ENCODE measurements around the gene ACSL4.
"Not testable (repeated sequence)": the region's sequence is repeated elsewhere in the genome, so short reads cannot be mapped to it uniquely, and the experiment has no call there.

The ACSL4 gene

DNA sequence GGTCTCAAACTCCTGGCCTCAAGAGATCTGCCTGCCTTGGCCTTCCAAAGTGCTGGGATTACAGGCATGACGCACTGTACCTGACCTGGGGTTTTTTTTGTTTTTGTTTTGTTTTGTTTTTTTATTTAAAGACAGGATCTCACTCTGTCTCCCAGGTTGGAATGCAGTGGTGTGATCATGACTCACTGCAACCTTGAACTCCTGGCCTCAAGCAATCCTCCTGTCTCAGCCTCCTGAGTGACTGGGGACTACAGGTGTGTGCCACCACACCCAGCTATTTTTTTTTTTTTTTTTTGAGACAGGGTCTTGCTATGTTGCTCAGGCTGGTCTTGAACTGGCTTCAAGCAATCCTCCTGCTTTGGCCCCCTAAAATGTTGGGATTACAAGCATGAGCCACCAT lies 8.1 kb downstream of the ACSL4 start:
- not testable (repeated sequence) for FAIRE-seq

DNA sequence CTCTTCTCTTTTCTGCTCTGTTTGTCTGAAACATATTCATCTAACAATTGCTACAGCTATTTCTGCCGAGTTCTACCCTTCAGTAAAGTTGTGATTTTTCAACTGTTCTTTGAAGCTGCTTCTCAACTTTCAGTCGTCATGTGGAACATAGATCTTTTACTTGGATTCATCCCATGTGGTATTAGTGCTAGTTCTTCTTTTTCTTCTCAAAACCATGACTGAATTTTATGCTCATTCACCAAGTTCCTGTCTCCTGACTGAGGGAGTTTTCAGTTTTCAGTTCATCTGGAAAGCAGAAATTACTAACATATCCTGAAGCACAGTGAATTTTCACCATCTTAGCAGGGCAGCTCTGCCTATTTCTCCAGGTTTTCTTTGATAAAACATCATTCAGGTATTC lies 12.1 kb downstream of the ACSL4 start:
- no peak for FAIRE-seq

DNA sequence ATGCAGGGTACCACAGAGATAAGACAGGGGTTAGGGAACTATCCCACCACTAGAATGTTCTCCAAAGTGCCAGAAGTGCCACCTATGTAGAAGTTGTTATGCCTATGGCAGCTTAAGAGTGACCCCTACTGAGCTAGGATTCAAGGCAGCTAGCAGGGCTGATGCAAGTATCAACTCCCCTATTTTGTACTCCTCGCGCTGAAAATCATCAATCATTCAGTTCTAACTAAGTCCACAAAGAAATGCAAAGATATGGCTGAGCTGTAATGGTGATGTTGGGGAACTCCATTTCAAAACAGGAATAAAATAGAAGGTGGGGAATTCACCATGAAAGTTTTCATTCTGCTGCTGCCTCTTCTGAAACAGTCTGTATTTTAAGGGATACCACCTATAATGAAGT lies 13.8 kb downstream of the ACSL4 start:
- no peak for FAIRE-seq

DNA sequence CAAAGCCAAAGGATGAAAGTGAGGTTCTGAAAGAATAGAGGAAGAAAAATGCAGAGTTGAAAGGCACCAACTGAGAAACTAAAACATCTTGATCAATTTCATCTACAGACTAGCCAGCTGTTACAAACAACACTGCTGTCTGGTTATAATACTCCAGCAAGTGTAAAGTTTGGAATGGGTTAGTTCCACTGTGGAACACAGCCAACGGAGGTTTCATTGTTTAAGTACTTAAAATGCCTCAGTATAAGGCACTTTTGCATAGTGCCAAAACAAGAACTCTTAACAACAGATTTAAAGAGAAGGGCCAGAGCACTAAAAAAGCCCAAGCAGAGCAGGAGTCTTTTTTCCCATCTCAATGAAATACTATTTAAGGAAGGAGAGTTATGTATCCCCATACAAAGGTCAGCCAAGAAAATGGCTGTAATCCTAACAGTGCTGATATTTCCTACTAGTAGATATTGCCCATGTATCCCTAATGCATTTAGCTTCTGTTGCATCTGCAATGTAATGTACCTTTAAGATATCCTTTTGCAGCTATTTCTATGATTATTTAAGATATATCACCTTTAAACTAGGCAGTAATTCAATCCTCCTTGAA lies 16.5 kb downstream of the ACSL4 start:
- no peak for FAIRE-seq

DNA sequence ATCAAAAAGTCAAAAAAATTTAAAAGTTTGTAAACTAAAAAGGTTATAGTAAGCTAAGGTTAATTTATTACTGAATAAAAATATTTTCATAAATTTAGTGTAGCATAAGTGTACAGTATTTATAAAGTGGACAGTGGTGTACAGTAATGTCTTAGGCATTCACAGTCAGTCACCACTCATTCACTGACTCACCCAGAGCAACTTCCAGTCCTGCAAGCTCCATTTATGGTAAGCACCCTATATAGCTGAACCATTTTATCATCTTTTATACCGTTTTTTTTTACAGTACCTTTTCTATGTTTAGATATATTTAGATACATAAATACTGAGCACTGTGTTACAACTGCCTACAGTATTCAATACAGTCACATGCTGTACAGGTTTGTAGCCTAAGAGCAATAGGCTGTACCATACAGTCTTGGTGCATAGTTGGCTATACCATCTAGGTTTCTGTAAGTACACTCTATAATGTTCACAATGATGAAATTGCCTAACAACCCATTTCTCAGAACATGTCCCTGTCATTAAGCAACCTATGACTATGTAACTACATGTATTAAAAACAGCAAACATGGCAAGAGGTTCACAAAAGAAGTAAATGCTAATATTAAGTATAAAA lies 18.6 kb downstream of the ACSL4 start:
- no peak for FAIRE-seq

DNA sequence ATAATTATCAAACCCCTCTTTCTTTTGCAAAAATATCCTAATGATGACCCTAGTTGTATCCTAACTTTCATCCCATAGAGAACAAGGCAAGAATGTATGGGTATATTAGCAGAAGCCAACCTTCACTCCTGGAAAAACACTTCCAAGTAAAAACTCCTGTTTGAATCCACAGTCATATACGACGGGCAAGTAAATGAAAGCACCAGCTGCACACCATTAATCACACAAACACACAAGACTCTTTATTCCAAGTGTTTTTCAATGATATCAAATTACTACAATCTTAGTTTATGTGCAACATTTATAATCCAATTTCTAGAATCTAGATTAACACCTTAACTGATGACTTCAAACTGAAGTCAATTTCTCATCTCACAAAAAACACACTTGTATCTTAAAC lies 22.9 kb downstream of the ACSL4 start:
- no peak for FAIRE-seq

DNA sequence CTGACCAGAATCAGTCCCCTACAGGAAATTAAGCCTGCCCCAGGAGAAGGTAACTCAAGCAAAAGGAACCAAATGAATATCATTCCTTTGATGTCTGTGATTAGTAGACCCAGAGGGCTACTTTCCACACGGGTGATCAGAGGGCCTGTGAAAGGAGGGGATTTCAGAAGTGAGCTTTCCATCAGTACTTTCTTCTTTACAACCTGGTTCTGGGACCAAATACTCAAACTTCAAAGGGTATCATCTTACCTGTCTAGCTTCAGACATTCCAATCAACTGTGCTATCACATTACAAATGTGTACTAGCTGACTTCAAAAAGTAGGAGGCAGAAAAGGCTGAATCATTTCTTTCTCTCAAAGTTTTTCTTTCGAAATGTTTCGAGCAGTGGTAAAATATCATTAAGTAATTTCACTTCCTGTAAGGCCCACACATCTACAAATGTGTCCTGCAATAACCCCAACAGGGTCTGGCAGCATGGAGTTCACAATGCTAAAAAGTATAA lies 23.9 kb downstream of the ACSL4 start:
- FAIRE-seq = no peak

DNA sequence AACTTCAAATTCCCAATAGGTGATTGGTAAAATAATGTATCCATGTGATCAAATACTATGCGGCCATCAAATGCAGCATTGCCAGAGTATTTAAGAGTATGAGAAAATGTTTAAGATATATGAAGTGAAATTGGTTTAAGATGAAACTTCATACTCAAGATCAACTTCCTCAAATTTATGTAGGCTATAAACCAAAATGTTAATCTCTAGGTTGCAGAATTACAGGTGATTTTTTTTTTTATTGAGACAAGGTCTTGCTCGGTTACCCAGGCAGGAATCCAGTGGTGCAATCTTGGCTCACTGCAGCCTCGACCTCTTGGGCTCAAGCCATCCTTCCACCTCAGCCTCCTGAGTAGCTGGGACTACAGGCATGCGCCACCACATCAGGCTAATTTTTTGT lies 25.3 kb downstream of the ACSL4 start:
- FAIRE-seq = no peak

DNA sequence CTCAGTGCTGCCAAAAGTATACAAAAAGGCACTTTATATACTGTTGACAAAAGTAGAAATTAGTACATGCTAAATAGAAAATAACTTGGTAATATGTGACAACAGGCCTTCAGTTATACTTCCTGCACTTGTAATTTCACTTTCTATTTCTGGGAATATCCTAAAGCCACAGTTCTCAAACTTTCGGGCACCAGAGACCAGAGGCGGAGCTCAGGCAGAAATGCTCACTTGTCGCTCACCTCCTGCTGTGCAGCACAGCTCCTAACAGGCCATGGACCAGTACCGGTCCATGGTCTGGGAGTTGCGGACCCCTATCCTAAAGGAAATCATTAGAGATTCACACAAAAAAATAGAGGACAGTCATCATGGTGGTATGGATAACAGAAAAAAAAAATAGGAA lies 25.7 kb downstream of the ACSL4 start:
- no peak for FAIRE-seq

DNA sequence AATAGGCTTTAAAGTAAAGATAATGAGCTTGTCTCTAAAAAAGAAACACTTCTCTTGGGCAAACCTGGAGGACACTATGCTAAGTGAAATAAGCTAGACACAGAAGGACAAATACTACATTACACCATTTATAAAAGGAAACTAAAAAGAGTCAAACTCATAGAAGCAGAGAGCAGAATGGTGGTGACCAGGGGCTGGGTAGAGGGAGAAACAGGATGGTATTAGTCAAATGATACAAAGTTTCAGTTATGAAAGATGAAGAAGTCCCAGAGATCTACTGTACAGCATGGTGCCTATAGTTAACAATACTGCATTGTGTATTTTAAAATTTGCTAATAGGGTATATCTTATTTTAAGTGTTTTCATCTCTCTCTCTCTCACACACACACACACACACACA lies 28.5 kb downstream of the ACSL4 start:
- no peak for FAIRE-seq

DNA sequence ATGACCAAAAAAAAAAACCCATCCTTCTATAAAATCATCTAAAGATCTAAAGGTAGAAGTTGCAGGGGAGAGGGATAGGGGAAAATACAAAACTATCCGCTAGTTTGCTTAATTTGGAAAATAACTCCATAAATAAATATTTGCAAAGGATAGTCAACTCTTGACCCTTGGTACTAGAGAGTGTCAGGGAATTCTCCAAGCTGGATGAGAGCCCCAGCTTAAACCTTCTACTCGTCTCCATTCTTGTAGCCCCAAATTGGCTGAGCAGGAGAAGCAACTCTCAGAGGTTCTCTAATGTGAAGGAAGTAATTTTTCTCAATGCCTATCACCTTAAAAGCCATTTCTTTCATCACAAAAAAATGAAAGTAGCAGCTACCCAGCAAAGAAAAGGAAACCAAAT lies 35.2 kb downstream of the ACSL4 start:
- FAIRE-seq = no peak

DNA sequence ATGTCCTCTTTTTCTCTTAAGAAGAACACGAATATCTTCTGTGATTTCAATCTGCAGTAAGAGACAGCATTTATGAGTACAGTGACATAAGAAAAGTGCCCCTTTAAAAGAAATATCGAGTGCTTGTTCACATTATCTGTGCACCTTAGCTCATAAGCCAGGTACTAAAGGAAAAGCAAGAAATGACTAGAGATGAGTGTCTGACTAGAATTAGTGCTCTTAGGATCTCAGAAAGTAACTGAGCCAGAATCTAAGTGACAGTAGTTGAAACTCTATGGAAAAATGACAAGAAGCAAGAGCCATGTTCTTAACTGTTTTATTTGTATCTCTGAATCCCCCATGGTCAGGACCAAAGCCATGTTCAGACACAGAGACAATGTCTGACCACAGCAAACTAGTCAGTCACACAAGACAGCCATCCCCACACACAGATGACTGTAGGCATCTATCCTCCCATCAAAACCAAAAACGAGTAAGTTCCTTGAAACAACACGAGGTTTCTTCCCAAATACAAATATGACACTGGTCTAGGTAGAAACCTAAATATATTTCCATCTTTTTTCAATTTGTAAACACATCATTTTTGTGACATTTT lies 36.8 kb downstream of the ACSL4 start:
- FAIRE-seq = no peak

DNA sequence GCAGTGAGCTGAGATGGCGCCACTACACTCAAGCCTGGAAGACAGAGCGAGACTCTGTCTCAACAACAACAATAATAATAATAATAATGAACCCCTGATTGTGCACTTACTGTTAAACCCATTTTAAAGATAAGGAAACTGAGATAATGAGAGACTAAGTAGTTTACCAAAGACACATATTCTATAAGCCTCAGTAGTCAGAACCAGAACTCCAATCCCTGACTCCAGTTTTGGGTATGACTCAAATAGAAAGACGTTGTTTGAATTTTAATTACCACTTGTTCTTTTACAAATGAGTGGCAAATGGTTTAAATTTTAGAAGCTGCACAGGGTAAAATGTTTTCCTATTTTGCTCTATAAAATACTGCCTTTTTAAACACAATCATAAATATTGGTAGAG lies 37.4 kb downstream of the ACSL4 start:
- no peak for FAIRE-seq

DNA sequence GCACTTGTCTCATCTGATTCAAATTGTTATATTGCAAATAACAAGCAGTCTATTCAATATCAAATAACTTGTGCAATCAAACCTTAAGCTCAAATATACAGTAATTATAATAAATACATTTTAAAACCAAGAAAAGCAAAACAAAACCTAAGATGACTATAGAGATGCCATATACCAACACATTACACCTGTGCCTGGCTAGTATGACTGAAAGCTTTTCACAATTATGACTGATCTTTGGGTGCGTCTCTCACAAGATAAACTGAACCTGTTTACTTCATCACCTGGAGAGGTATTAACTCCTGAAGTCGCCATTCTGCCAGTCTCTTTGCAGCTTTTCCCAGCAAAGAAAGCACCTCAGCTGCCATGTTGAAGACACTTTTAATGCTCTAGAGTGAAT lies 41.3 kb downstream of the ACSL4 start:
- FAIRE-seq = no peak

DNA sequence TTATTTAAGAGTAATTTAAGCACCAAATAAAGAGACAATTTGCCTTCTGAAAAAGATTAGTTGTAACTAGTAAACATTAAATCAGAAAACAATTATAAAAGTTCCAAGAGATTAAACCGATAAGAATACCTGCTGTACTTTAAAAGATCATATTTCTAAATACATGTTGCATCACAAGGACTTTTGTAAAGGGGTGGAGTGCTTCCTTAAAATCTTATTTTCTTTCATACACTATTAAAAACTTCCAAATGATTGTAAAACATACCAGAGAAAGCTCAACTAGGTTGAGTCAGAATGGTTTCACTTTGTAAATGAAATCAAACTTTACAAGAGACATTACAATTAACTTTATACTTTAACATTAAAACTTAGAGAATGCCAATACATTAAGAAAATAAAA lies 41.8 kb downstream of the ACSL4 start:
- no peak for FAIRE-seq

DNA sequence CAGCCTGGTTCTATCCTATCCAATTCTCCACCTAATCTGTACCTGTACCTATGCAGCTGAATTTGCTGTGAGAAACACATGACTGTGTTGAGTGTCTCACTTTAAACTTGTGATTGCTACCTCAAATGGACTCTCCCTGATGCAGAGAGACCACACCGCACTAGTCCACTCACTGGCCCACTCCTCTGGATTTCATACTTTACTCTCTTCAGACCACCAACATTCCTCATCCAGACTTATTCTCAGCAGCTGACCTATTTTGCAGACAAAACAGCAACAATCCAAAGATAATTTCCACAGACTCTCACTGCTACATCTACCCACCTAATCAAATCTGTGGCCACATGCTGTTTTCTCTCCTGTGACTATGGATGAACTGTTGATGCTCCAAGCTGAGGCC lies 45.2 kb downstream of the ACSL4 start:
- FAIRE-seq = no peak

DNA sequence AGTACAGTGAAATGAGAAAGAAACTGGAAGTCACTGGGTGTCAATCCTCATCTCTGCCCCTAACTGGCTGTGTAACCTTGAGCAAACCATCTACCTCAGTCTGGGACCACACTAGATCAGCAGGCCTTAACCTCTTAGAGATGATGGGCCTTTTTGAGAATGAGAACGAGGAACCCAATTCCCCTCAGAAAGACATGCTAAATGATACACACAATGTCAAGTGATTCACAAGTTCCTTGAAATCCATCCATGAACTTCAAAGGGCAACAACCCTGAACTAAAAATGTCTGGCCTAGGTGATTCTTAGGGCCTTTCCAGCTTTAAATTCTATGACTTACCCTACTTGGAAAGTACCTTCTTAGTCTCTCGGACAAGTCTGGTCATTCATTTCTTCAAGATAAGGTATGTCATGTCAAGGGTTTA lies 47.4 kb downstream of the ACSL4 start:
- FAIRE-seq = no peak

DNA sequence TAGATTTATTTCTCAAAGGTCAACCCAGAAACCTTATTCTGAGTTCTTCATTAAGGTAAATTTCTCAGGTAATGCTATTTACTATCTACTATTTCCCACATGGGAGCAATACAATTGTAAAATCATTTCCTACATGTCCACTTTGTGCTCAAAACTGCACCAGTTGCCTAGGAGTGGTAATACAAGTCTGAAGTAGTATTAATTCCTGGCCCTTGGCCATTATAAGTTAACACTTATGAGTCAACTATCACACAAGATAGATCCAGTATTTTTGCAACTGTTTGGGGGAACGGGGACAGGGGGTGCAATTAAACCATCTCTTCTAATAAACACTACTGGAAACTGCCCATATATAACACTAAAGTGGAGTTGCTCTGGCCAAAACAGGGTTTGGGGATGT lies 48.9 kb downstream of the ACSL4 start:
- no peak for FAIRE-seq

DNA sequence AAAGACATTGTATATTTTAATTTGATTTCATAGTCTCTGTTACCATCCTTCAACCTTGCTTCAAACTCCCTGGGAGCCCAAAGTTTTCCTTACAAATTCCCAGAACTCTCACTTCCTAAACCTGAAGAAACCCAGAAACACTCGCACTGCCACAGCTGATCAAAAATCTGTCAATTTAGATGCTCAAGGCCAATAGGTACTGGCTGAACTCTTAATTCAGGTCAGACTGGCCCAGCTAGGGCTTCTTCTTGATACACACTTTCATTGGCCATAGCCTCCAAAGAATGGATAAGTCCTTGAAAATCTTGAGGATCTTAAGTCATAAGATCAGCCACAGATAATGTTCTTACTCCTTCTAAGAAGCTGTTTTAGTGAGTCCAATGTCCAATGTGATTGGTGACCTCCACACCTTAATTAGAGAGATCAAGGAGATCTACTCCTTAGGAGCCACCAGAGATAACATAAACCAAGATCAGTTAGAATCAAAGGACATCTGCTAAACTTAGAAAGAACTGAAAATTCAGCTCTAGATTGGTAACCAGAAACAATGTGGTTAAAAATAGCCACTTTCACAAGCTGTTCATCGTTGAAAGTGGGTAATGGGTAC lies 51.5 kb downstream of the ACSL4 start:
- no peak for FAIRE-seq

DNA sequence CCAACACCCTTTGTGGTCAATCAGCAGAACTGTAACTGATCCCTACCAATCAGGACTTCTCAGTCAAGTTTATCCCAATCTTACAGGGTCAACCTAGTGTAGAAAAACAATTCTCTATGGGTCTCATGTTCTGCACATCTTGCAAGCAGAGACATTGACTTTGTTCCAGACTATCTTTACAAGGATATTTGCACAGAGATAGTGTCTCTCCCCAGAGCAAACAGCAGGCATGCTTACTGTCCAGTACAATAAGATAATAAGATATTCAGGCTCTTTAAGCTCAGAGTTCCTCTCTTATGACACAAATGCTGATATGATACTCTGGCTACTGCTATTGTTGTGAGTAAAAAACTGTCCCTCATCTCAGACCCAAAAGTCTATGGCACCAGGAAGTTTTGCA lies 53.2 kb downstream of the ACSL4 start:
- FAIRE-seq = no peak

DNA sequence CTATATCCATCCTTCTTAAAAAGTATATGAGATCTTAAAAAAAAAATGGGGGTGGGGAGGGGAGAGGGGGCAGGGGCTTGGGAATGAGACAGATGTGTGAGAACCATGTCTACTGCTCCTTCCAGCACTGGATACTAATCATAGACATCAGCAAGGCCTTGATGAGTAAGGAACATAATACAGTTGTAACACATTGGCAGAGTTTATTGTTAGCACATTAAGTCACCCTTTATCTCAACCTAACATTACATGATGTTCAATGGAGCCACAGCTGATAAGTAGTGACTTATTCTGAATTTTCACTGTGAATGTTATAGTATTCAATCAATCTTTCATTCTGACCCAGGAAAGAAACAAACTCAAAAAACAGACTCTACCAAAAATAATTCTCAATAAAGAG lies 60.8 kb downstream of the ACSL4 start:
- no peak for FAIRE-seq

DNA sequence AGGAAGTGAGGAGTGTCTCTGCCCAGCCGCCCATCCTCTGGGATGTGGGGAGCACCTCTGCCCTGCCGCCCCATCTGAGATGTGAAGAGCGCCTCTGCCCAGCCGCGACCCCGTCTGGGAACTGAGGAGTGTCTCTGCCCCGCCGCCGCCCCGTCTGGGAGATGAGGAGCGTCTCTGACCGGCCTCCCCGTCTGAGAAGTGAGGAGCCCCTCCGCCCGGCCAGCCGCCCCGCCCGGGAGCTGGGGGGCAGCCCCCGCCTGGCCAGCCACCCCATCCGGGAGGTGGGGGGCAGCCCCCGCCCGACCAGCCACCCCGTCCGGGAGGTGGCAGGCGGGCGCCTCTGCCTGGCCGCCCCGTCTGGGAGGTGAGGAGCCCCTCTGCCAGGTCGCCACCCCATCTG lies 61.9 kb downstream of the ACSL4 start:
- not testable (repeated sequence) for FAIRE-seq

DNA sequence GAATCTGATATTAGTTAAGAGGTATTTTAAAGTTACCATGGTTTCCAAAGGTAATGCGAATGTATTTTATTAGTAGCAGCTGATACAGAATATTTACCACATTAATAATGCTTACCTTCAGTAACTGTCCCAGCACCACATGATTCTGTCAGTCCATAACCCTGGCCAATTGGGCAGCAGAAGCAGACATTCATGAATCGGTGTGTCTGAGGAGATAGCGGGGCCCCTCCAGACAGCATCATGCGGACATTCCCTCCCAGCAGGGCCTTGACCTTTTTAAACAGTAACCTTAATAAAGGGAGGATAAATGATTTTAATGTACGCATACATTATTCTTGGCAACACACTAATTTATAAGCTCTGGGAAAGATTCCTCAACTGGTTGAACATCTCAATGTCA lies 65.1 kb downstream of the ACSL4 start:
- no peak for FAIRE-seq

DNA sequence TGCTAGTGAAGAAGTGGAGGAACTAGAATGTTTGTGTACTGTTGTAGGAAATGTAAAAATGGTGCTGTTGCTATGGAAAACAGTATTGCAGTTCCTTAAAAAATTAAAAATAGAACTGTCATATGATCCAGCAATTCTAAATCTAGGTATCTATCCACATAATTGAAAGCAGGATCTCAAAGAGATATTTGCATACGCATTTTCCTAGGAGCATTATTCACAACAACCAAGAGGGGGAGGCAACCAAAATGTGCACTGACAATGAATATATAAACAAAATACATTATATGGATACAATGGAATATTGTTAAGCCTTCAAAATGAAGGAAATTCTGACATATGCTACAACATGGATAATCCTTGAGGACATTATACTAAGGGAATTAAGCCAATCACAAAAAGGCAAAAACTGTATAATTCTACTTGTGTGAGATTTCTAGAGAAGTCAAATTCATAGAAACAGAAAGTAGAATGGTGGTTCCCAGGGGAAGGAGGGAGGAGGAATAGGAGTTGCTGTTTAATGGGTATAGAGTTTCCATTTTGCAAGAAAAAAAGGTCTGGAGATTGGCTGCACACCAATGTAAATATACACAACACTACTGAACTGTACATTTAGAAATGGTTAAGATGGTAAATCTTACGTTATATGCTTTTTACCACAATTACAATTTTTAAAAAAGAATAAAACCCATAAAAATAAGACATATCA lies 72.5 kb downstream of the ACSL4 start:
- no peak for FAIRE-seq

All from TTC549 (cell line).